ENCODE measurements around the gene NSFL1C.

- TF ChIP-seq EP300 (IDR thresholded peaks at IDR 0.05; ENCODE audit: borderline replicate concordance in 1 of 2, low read depth in 1 of 2, low read length in 1 of 2) (no peak), RXRA (IDR thresholded peaks at IDR 0.05; ENCODE audit: borderline replicate concordance, low read depth) (no peak), POLR2AphosphoS5 (IDR thresholded peaks at IDR 0.05; ENCODE audit: low read depth, low read length) (no peak), FOXJ3 (CRISPR knock-in tag; IDR thresholded peaks at IDR 0.05) (no peak), USF2 (IDR thresholded peaks at IDR 0.05; ENCODE audit: borderline replicate concordance, low read depth, low read length) (no peak), MXI1 (IDR thresholded peaks at IDR 0.05; ENCODE audit: low read depth, low read length) (no peak), SMC3 (IDR thresholded peaks at IDR 0.05; ENCODE audit: low read depth, low read length) (no peak), NRF1 (IDR thresholded peaks at IDR 0.05; ENCODE audit: low read depth, low read length) (no peak), NFIC (IDR thresholded peaks at IDR 0.05; ENCODE audit: borderline replicate concordance) (no peak)
Observed at GRCh38 chr20:1484438-1485116, 17.9 kb upstream of the NSFL1C start.
